PC-3 (cell line): ENCODE data around the gene ZMYM2. TPM values are rescaled to one million over a fixed set of nuclear protein-coding genes. Genes with fewer than 3 reads are reported as not detected.
"Not testable (repeated sequence)": the region's sequence is repeated elsewhere in the genome, so short reads cannot be mapped to it uniquely, and the experiment has no call there.

Experiments used
- ATAC-seq: fragments of 200-7000 bp; cut with Tn5 transposase; 2 replicates; pipeline ENCODE4 v1.9.1; 2020; ENCODE audit warnings: mild to moderate bottlenecking, moderate library complexity
- BruUV-seq: library from RNA; stranded (reverse); fragments of 400-500 nt; replicated peaks from 2 replicates; lab custom pipeline; 2021; lab: Mats Ljungman, UMichigan
- CTCF ChIA-PET: fragments of 300-600 bp; sonication (Branson Sonifier 250); formaldehyde crosslinking; loops from one replicate; lab custom pipeline; 2022; ENCODE audit warnings: antibody characterized with exemption; lab: Charles Lee
- POLR2A ChIA-PET: fragments of 300-600 bp; sonication (Branson Sonifier 250); formaldehyde crosslinking; loops from one replicate; lab custom pipeline; 2022; ENCODE audit warnings: antibody characterized with exemption; ENCODE audit not compliant: unreplicated experiment; lab: Charles Lee
- DNase-seq: peaks from one replicate; pipeline ENCODE4 v3.0.0-alpha.2; 2015
- H2AFZ ChIP-seq: fragments of 300-600 bp; sonication (generic); 2 replicates; pipeline ENCODE4 v1.6.0; 2016; ENCODE audit warnings: antibody characterized with exemption, low read length
- H3F3A ChIP-seq: fragments of 300-600 bp; sonication (generic); one replicate; pipeline ENCODE4 v1.6.0; 2017; ENCODE audit warnings: antibody characterized with exemption, low read length, control low read depth, mild to moderate bottlenecking; ENCODE audit not compliant: unreplicated experiment
- H3K27ac ChIP-seq: fragments of 300-600 bp; sonication (generic); 2 replicates; pipeline ENCODE4 v1.5.1; 2016; ENCODE audit warnings: mild to moderate bottlenecking, low read length
- H3K27me3 ChIP-seq: fragments of 300-600 bp; sonication (generic); 2 replicates; pipeline ENCODE4 v1.6.1; 2016; ENCODE audit warnings: low read length, mixed read lengths
- H3K36me3 ChIP-seq: fragments of 300-600 bp; sonication (generic); 2 replicates; pipeline ENCODE4 v1.6.1; 2016; ENCODE audit warnings: low read depth, mixed run types, low read length, mixed read lengths
- H3K4me1 ChIP-seq: fragments of 300-600 bp; sonication (generic); 2 replicates; pipeline ENCODE4 v1.5.1; 2016; ENCODE audit warnings: low read length; ENCODE audit not compliant: insufficient read depth
- H3K4me2 ChIP-seq: fragments of 300-600 bp; sonication (generic); 2 replicates; pipeline ENCODE4 v1.6.0; 2016; ENCODE audit warnings: low read length
- H3K4me3 ChIP-seq: fragments of 300-600 bp; sonication (generic); 2 replicates; pipeline ENCODE4 v1.5.1; 2016; ENCODE audit warnings: mild to moderate bottlenecking, low read length, mixed read lengths
- H3K79me2 ChIP-seq: fragments of 300-600 bp; sonication (generic); 2 replicates; pipeline ENCODE4 v1.6.1; 2017; ENCODE audit warnings: low read length, mixed read lengths
- H3K9ac ChIP-seq: fragments of 300-600 bp; sonication (generic); 2 replicates; pipeline ENCODE4 v1.6.0; 2016; ENCODE audit warnings: mild to moderate bottlenecking, low read length
- H3K9me2 ChIP-seq: fragments of 300-600 bp; sonication (generic); replicated peaks from 2 replicates; pipeline ENCODE4 v1.6.1; 2016; ENCODE audit warnings: mixed run types, low read length, mixed read lengths
- H3K9me3 ChIP-seq: fragments of 300-600 bp; sonication (generic); 2 replicates; pipeline ENCODE4 v1.6.1; 2016; ENCODE audit warnings: low read length, mixed read lengths
- H4K20me1 ChIP-seq: fragments of 300-600 bp; sonication (generic); 2 replicates; pipeline ENCODE4 v1.6.1; 2016; ENCODE audit warnings: low read length, mixed read lengths
- EZH2 ChIP-seq: fragments of 300-600 bp; sonication (generic); IDR thresholded peaks from one replicate; pipeline ENCODE4 v1.6.1; 2017; ENCODE audit warnings: antibody characterized with exemption, mild to moderate bottlenecking, low read length; ENCODE audit not compliant: unreplicated experiment
- EZH2phosphoT487 ChIP-seq: fragments of 300-600 bp; sonication (generic); IDR thresholded peaks from 2 replicates; pipeline ENCODE4 v1.6.1; 2018; ENCODE audit warnings: mild to moderate bottlenecking, antibody characterized with exemption, low read length, borderline replicate concordance
- intact Hi-C: fragments of 100-400 bp; cut with micrococcal nuclease; formaldehyde crosslinking; loops from 2 replicates; pipeline ENCODE4 v1.9.0; 2023
- total RNA-seq: library from RNA; depleted of rRNA; stranded (reverse); fragments of >200 nt; gene quantifications from 2 replicates; pipeline ENCODE4 v1.2.3, GENCODE V29; 2014
- TF ChIP-seq, protein P1 (sequence below): fragments of 300-600 bp; sonication (generic); conservative IDR thresholded peaks from 2 replicates; pipeline ENCODE4 v1.5.1; 2017; ENCODE audit warnings: antibody characterized with exemption, low read depth, mild to moderate bottlenecking, low read length

The ZMYM2 gene
- total RNA-seq, 1 experiment from 2014 or later = 34.7 TPM

DNA sequence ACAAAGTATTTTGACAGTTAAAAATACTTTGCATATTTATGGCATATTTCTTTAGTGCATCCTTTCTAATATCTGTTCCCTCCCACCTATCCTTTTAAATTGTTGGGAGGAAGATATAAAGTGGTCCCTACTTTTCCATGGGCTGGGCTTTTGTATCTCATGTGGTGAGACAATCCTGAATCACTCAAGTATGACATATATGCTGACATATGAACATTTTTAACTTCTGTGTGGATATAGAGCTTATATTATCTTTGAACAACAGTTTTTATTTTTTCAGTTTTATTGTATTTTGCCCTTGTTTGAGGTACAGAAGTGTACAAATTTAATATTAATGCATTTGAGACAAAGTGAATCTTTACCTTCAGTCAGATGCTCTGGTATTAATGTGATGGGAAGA, 3.4 kb downstream of the ZMYM2 start:
- Histone ChIP-seq H3K9me2 (no peaks in the 10 kb centered on the region), H4K20me1 (peaks cover 19% of the 10 kb centered on the region), H3K9me3 (no peaks in the 10 kb centered on the region), H3K79me2 (peaks cover 65% of the 10 kb centered on the region), H3K27me3 (no peaks in the 10 kb centered on the region), H3F3A (no peaks in the 10 kb centered on the region), H3K36me3 (peaks cover 31% of the 10 kb centered on the region), H3K9ac (no peak overlapping the region), H2AFZ (no peak overlapping the region), H3K4me1 (peaks cover 31% of the 10 kb centered on the region), H3K4me3 (peak overlapping the region; percentile 81; the same call in 1 of the 2 replicates), H3K4me2 (peak overlapping the region; percentile 94), H3K27ac (no peak overlapping the region)
- DNase-seq (no peak), ATAC-seq (no peak)
- TF ChIP-seq EZH2 = no peak
- TF ChIP-seq EZH2phosphoT487 = no peak
- ChIA-PET CTCF (no interaction called here), POLR2A (no interaction called here)
- no TSS peak for BruUV-seq
- intact Hi-C loops = loop anchor here (2.0 kb wide), 1 partner anchor 99 kb away; the partner anchor contains the start of gene ZMYM5

DNA sequence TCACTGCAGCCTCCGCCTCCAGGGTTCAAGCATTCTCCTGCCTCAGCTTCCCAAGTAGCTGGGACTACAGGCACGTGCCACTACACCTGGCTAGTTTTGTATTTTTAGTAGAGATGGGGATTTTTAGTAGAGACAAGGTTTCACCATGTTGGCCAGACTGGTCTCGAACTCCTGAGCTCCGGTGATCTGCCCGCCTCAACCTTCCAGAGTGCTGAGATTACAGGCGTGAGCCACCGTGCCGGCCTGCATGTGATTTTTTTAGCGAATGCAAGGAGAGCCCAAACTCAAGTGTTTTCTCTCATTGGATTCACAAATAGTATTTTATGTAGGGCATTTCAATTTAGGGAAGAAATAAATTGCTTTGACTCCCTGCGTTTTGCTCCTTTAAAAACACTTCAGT, 4.4 kb downstream of the ZMYM2 start:
- Histone ChIP-seq H3K9me2 (no peaks in the 10 kb centered on the region), H2AFZ (no peak overlapping the region), H3K4me2 (no peak overlapping the region), H3K9ac (no peak overlapping the region), H3K9me3 (no peaks in the 10 kb centered on the region), H3K4me1 (peaks cover 25% of the 10 kb centered on the region), H3K79me2 (peaks cover 75% of the 10 kb centered on the region), H4K20me1 (peaks cover 29% of the 10 kb centered on the region), H3K27ac (no peak overlapping the region), H3F3A (no peaks in the 10 kb centered on the region), H3K27me3 (no peaks in the 10 kb centered on the region), H3K36me3 (peaks cover 40% of the 10 kb centered on the region), H3K4me3 (no peak overlapping the region)
- POLR2A ChIA-PET = interaction anchor here (0.7 kb wide), 1 partner anchor 25 kb away, joined by 4 read pairs; no protein-coding TSS in a partner anchor
- ATAC-seq (no peak), DNase-seq (no peak)
- no TSS peak for BruUV-seq
- TF ChIP-seq EZH2 = no peak
- TF ChIP-seq EZH2phosphoT487 = no peak
- TF ChIP-seq, protein P1, sequence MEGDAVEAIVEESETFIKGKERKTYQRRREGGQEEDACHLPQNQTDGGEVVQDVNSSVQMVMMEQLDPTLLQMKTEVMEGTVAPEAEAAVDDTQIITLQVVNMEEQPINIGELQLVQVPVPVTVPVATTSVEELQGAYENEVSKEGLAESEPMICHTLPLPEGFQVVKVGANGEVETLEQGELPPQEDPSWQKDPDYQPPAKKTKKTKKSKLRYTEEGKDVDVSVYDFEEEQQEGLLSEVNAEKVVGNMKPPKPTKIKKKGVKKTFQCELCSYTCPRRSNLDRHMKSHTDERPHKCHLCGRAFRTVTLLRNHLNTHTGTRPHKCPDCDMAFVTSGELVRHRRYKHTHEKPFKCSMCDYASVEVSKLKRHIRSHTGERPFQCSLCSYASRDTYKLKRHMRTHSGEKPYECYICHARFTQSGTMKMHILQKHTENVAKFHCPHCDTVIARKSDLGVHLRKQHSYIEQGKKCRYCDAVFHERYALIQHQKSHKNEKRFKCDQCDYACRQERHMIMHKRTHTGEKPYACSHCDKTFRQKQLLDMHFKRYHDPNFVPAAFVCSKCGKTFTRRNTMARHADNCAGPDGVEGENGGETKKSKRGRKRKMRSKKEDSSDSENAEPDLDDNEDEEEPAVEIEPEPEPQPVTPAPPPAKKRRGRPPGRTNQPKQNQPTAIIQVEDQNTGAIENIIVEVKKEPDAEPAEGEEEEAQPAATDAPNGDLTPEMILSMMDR = no peak
- CTCF ChIA-PET = no interaction called here
- intact Hi-C loops = no loop called here

DNA sequence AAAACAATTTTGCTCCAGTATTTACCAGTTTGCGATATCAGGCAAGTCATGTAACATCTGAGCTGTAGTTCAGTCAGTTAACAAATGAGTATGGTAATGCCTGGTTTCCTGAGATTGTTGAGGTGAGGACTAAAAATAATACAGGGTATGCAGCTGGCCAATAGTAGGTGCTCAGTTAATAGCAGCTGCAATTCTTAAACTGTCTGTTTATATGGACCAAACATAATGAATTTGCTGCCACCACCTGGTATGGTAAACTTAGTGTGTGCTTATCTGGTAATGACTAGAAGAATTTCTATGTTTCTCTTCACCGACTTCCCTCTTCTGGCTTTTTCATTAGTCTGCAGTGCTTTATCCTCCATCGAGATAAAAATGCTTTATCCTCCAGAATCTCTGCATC, 9.1 kb downstream of the ZMYM2 start:
- no peak overlapping the region for H3K9ac ChIP-seq
- intact Hi-C loops = no loop called here
- ATAC-seq = no peak
- no peak overlapping the region for H3K4me3 ChIP-seq
- H3K36me3 ChIP-seq = peaks cover 44% of the 10 kb centered on the region
- no peaks in the 10 kb centered on the region for H3K4me1 ChIP-seq
- H2AFZ ChIP-seq = no peak overlapping the region
- H3K9me2 ChIP-seq = no peaks in the 10 kb centered on the region
- CTCF ChIA-PET = no interaction called here
- H3F3A ChIP-seq = no peaks in the 10 kb centered on the region
- POLR2A ChIA-PET = no interaction called here
- H3K4me2 ChIP-seq = no peak overlapping the region
- no peak for TF ChIP-seq EZH2phosphoT487
- TF ChIP-seq, protein P1 = peak; percentile 26; the same call in 1 of the 2 replicates
- BruUV-seq = no TSS peak
- no peak for DNase-seq
- H4K20me1 ChIP-seq = peaks cover 17% of the 10 kb centered on the region; the same call in 1 of the 2 replicates
- no peak overlapping the region for H3K27ac ChIP-seq
- H3K27me3 ChIP-seq = no peaks in the 10 kb centered on the region
- H3K9me3 ChIP-seq = no peaks in the 10 kb centered on the region
- peaks cover 87% of the 10 kb centered on the region for H3K79me2 ChIP-seq

- ATAC-seq, H2AFZ ChIP-seq, H3K27ac ChIP-seq, H3F3A ChIP-seq, H3K9me3 ChIP-seq, intact Hi-C loops, H3K27me3 ChIP-seq, BruUV-seq, H3K4me1 ChIP-seq, POLR2A ChIA-PET, H3K4me3 ChIP-seq, H3K9ac ChIP-seq, H3K9me2 ChIP-seq, H4K20me1 ChIP-seq, DNase-seq, CTCF ChIA-PET, H3K4me2 ChIP-seq: not testable (repeated sequence)
- Histone ChIP-seq H3K36me3 (peaks cover 40% of the 10 kb centered on the region), H3K79me2 (peaks cover 80% of the 10 kb centered on the region)
These were observed 16.0 kb downstream of the ZMYM2 start for GRCh38 chr13:19974498-19975009.
